NAMALWA (cell line): ENCODE measurements around the gene MVK.

Experiments
- DNase-seq: peaks from one replicate; pipeline ENCODE4 v3.0.0-alpha.2; 2015; ENCODE audit warnings: low spot score

Gene MVK

GRCh38 chr12:109635717-109636116 is 62.1 kb downstream of the MVK start:
- no peak for DNase-seq

- no peak for DNase-seq
Measured at GRCh38 chr12:109637348-109637747, 63.8 kb downstream of the MVK start.

- DNase-seq = no peak
Measured at GRCh38 chr12:109637996-109638395, 64.4 kb downstream of the MVK start.

- DNase-seq = no peak
Measured at GRCh38 chr12:109638735-109639134, 65.1 kb downstream of the MVK start.

- peak; percentile 23 for DNase-seq
Measured at GRCh38 chr12:109639151-109639872, 65.7 kb downstream of the MVK start.

- no peak for DNase-seq
Measured at GRCh38 chr12:109640961-109641360, 67.4 kb downstream of the MVK start.

- no peak for DNase-seq
Measured at GRCh38 chr12:109641422-109641821, 67.8 kb downstream of the MVK start.

GRCh38 chr12:109642506-109643132 is 69.0 kb downstream of the MVK start:
- no peak for DNase-seq

- no peak for DNase-seq
Measured at GRCh38 chr12:109645194-109645593, 71.6 kb downstream of the MVK start.

- no peak for DNase-seq
Measured at GRCh38 chr12:109645708-109646107, 72.1 kb downstream of the MVK start.
